ENCODE data around the gene RAD9A.

DNA sequence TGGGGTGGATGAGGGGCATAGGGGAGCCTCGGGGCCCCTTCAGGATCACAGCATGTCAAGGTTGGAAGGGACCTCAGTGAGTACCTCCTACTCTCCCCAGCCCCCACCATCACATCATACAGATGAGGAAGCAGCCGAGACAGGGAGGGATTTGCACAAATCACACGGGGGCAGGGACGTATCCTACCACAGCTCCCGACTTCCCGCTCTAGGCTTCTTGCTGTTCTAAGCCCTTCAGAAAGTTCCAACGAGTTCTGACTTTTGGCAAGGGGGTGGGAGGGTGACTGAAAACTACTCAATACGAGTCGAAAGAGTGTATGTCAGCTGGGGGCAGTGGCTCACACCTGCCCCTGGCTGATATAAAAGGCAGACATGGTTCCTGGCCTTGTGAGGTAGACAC is 4.7 kb upstream of the RAD9A start:
- TF ChIP-seq, protein P1, sequence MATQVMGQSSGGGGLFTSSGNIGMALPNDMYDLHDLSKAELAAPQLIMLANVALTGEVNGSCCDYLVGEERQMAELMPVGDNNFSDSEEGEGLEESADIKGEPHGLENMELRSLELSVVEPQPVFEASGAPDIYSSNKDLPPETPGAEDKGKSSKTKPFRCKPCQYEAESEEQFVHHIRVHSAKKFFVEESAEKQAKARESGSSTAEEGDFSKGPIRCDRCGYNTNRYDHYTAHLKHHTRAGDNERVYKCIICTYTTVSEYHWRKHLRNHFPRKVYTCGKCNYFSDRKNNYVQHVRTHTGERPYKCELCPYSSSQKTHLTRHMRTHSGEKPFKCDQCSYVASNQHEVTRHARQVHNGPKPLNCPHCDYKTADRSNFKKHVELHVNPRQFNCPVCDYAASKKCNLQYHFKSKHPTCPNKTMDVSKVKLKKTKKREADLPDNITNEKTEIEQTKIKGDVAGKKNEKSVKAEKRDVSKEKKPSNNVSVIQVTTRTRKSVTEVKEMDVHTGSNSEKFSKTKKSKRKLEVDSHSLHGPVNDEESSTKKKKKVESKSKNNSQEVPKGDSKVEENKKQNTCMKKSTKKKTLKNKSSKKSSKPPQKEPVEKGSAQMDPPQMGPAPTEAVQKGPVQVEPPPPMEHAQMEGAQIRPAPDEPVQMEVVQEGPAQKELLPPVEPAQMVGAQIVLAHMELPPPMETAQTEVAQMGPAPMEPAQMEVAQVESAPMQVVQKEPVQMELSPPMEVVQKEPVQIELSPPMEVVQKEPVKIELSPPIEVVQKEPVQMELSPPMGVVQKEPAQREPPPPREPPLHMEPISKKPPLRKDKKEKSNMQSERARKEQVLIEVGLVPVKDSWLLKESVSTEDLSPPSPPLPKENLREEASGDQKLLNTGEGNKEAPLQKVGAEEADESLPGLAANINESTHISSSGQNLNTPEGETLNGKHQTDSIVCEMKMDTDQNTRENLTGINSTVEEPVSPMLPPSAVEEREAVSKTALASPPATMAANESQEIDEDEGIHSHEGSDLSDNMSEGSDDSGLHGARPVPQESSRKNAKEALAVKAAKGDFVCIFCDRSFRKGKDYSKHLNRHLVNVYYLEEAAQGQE (tag by site-specific recombination; IDR thresholded peaks at IDR 0.05): no peak
- TF ChIP-seq ZNF670 (tag by site-specific recombination; IDR thresholded peaks at IDR 0.05; ENCODE audit: low read depth) (no peak), ZFP41 (tag by site-specific recombination; IDR thresholded peaks at IDR 0.05; ENCODE audit: borderline replicate concordance) (no peak), ZBTB21 (tag by site-specific recombination; IDR thresholded peaks at IDR 0.05) (no peak), RBAK (tag by site-specific recombination; IDR thresholded peaks at IDR 0.05) (no peak), YY1 (tag by site-specific recombination; IDR thresholded peaks at IDR 0.05) (no peak)
- TF ChIP-seq, protein P2, sequence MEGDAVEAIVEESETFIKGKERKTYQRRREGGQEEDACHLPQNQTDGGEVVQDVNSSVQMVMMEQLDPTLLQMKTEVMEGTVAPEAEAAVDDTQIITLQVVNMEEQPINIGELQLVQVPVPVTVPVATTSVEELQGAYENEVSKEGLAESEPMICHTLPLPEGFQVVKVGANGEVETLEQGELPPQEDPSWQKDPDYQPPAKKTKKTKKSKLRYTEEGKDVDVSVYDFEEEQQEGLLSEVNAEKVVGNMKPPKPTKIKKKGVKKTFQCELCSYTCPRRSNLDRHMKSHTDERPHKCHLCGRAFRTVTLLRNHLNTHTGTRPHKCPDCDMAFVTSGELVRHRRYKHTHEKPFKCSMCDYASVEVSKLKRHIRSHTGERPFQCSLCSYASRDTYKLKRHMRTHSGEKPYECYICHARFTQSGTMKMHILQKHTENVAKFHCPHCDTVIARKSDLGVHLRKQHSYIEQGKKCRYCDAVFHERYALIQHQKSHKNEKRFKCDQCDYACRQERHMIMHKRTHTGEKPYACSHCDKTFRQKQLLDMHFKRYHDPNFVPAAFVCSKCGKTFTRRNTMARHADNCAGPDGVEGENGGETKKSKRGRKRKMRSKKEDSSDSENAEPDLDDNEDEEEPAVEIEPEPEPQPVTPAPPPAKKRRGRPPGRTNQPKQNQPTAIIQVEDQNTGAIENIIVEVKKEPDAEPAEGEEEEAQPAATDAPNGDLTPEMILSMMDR (tag by site-specific recombination; IDR thresholded peaks at IDR 0.05): no peak
- TF ChIP-seq, protein P3, sequence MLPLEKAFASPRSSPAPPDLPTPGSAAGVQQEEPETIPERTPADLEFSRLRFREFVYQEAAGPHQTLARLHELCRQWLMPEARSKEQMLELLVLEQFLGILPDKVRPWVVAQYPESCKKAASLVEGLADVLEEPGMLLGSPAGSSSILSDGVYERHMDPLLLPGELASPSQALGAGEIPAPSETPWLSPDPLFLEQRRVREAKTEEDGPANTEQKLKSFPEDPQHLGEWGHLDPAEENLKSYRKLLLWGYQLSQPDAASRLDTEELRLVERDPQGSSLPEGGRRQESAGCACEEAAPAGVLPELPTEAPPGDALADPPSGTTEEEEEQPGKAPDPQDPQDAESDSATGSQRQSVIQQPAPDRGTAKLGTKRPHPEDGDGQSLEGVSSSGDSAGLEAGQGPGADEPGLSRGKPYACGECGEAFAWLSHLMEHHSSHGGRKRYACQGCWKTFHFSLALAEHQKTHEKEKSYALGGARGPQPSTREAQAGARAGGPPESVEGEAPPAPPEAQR (tag by site-specific recombination; IDR thresholded peaks at IDR 0.05): no peak

Measured in HEK293 (cell line).